ENCODE data around the gene NCAM1.

NCAM1 gene

GRCh38 chr11:113090716-113091480 is 129.7 kb downstream of the NCAM1 start:
- no peak overlapping the region for H3K9ac ChIP-seq (ENCODE audit: low read depth, low read length)
- no peak overlapping the region for H2AFZ ChIP-seq (ENCODE audit: low read depth, low read length)
- H3K36me3 ChIP-seq (ENCODE audit: insufficient read depth, low read length), result no peaks in the 10 kb centered on the region
- H3K4me3 ChIP-seq (ENCODE audit: low read depth in 1 of 2, low read length in 2 of 2), result no peak overlapping the region
- H4K20me1 ChIP-seq (ENCODE audit: insufficient read depth, low read length), result no peaks in the 10 kb centered on the region
- H3K9me3 ChIP-seq (ENCODE audit: insufficient read depth, low read length, severe bottlenecking), result no peaks in the 10 kb centered on the region
- TF ChIP-seq CTCF (IDR thresholded peaks at IDR 0.05; ENCODE audit: borderline replicate concordance, extremely low read depth, low read length, poor library complexity, severe bottlenecking), result no peak
- no peak for TF ChIP-seq EZH2 (IDR thresholded peaks at IDR 0.05; ENCODE audit: borderline replicate concordance, low read depth, low read length, severe bottlenecking)
- H3K27ac ChIP-seq (ENCODE audit: low read length), result no peak overlapping the region
- no peaks in the 10 kb centered on the region for H3K4me1 ChIP-seq (ENCODE audit: insufficient read depth, low read length)
- no peaks in the 10 kb centered on the region for H3K79me2 ChIP-seq (ENCODE audit: insufficient read depth, low read length)
- ATAC-seq (ENCODE audit: insufficient read depth, low read depth) (no peak), DNase-seq (no peak)
- no peaks in the 10 kb centered on the region for H3K27me3 ChIP-seq (ENCODE audit: insufficient read depth, low read length, poor library complexity)
- H3K4me2 ChIP-seq (ENCODE audit: insufficient read depth, low read length), result no peak overlapping the region

GRCh38 chr11:113091481-113091780 is 130.2 kb downstream of the NCAM1 start:
- ATAC-seq (ENCODE audit: insufficient read depth, low read depth), result no peak
- H4K20me1 ChIP-seq (ENCODE audit: insufficient read depth, low read length), result no peaks in the 10 kb centered on the region
- DNase-seq, result no peak
- no peaks in the 10 kb centered on the region for H3K36me3 ChIP-seq (ENCODE audit: insufficient read depth, low read length)
- no peak overlapping the region for H3K27ac ChIP-seq (ENCODE audit: low read length)
- H3K4me2 ChIP-seq (ENCODE audit: insufficient read depth, low read length), result no peak overlapping the region
- H3K27me3 ChIP-seq (ENCODE audit: insufficient read depth, low read length, poor library complexity), result no peaks in the 10 kb centered on the region
- H3K79me2 ChIP-seq (ENCODE audit: insufficient read depth, low read length), result no peaks in the 10 kb centered on the region
- no peaks in the 10 kb centered on the region for H3K4me1 ChIP-seq (ENCODE audit: insufficient read depth, low read length)
- H3K4me3 ChIP-seq (ENCODE audit: low read depth in 1 of 2, low read length in 2 of 2), result no peak overlapping the region
- no peak for TF ChIP-seq EZH2 (IDR thresholded peaks at IDR 0.05; ENCODE audit: borderline replicate concordance, low read depth, low read length, severe bottlenecking)
- no peak for TF ChIP-seq CTCF (IDR thresholded peaks at IDR 0.05; ENCODE audit: borderline replicate concordance, extremely low read depth, low read length, poor library complexity, severe bottlenecking)
- no peak overlapping the region for H3K9ac ChIP-seq (ENCODE audit: low read depth, low read length)
- H3K9me3 ChIP-seq (ENCODE audit: insufficient read depth, low read length, severe bottlenecking), result no peaks in the 10 kb centered on the region
- no peak overlapping the region for H2AFZ ChIP-seq (ENCODE audit: low read depth, low read length)

GRCh38 chr11:113096648-113097047 is 135.4 kb downstream of the NCAM1 start:
- H3K4me3 ChIP-seq (ENCODE audit: low read depth in 1 of 2, low read length in 2 of 2), result no peak overlapping the region
- no peaks in the 10 kb centered on the region for H4K20me1 ChIP-seq (ENCODE audit: insufficient read depth, low read length)
- H3K9ac ChIP-seq (ENCODE audit: low read depth, low read length), result no peak overlapping the region
- H3K79me2 ChIP-seq (ENCODE audit: insufficient read depth, low read length), result no peaks in the 10 kb centered on the region
- DNase-seq (no peak), ATAC-seq (ENCODE audit: insufficient read depth, low read depth) (no peak)
- H3K27ac ChIP-seq (ENCODE audit: low read length), result no peak overlapping the region
- H3K9me3 ChIP-seq (ENCODE audit: insufficient read depth, low read length, severe bottlenecking), result no peaks in the 10 kb centered on the region
- H2AFZ ChIP-seq (ENCODE audit: low read depth, low read length), result no peak overlapping the region
- H3K4me1 ChIP-seq (ENCODE audit: insufficient read depth, low read length), result no peaks in the 10 kb centered on the region
- no peak for TF ChIP-seq CTCF (IDR thresholded peaks at IDR 0.05; ENCODE audit: borderline replicate concordance, extremely low read depth, low read length, poor library complexity, severe bottlenecking)
- no peak for TF ChIP-seq EZH2 (IDR thresholded peaks at IDR 0.05; ENCODE audit: borderline replicate concordance, low read depth, low read length, severe bottlenecking)
- no peaks in the 10 kb centered on the region for H3K36me3 ChIP-seq (ENCODE audit: insufficient read depth, low read length)
- H3K4me2 ChIP-seq (ENCODE audit: insufficient read depth, low read length), result no peak overlapping the region
- H3K27me3 ChIP-seq (ENCODE audit: insufficient read depth, low read length, poor library complexity), result peaks cover 2% of the 10 kb centered on the region
